K562 (cell line): ENCODE measurements around the gene KNTC1. TPM values are rescaled to one million over a fixed set of nuclear protein-coding genes. Genes with fewer than 3 reads are reported as not detected.
"Not testable (repeated sequence)": the region's sequence is repeated elsewhere in the genome, so short reads cannot be mapped to it uniquely, and the experiment has no call there.

ENCODE experiments used
- ATAC-seq: fragments of 200-7000 bp; cut with Tn5 transposase; 3 replicates; pipeline ENCODE4 v1.9.1; 2020; ENCODE audit warnings: moderate library complexity
- BruUV-seq: library from RNA; stranded (reverse); fragments of 400-500 nt; replicated peaks from 2 replicates; lab custom pipeline; 2021; lab: Mats Ljungman, UMichigan
- CTCF ChIA-PET: fragments of 300-600 bp; formaldehyde crosslinking; extraction: SDS; loops from one replicate; lab custom pipeline; 2021; ENCODE audit warnings: low intra/inter-chr PET ratio; lab: Yijun Ruan, JAX
- POLR2A ChIA-PET: fragments of 300-600, 350-650 bp; sonication (Branson Sonifier 250); formaldehyde crosslinking; extraction: SDS; loops from one replicate; lab custom pipeline; 2021; ENCODE audit warnings: antibody characterized with exemption, inconsistent platforms; lab: Yijun Ruan, JAX
- DNase-seq, 4 experiments: peaks; one replicate each; pipeline versions ENCODE4 v3.0.0 to v3.0.0-alpha.2; 2011 to 2018; ENCODE audit warnings: low spot score in 3 of 4, mixed read lengths in 3 of 4; ENCODE audit errors: extremely low read depth in 1 of 4
- FAIRE-seq: peaks from 2 replicates; lab custom pipeline; 2011; peaks lifted over from hg19 to GRCh38; lab: Jason Lieb, UNC
- H2AFZ ChIP-seq: 2 replicates; pipeline ENCODE4 v1.6.0; 2011; ENCODE audit warnings: low read depth, low read length, control low read depth, inconsistent platforms
- H3K27ac ChIP-seq: fragments of 200-600 bp; 3 replicates; pipeline ENCODE4 v1.8.0; 2011; ENCODE audit warnings: low read depth, mild to moderate bottlenecking, control low read depth, inconsistent platforms, low read length, moderate library complexity, mixed read lengths; ENCODE audit errors: extremely low read depth
- H3K27me3 ChIP-seq, 2 experiments: fragments of 300-600 bp in 1 of 2; 2 replicates in 1 of 2; 3 replicates in 1 of 2; pipeline versions ENCODE4 v1.6.0 to v1.8.0; 2011; ENCODE audit warnings: inconsistent platforms in 2 of 2, low read length in 2 of 2, mild to moderate bottlenecking in 1 of 2, mixed read lengths in 1 of 2, moderate library complexity in 1 of 2; ENCODE audit not compliant: control insufficient read depth in 2 of 2, insufficient read depth in 2 of 2
- H3K36me3 ChIP-seq: fragments of 300-600 bp; 3 replicates; pipeline ENCODE4 v1.8.0; 2011; ENCODE audit warnings: mild to moderate bottlenecking, low read length, inconsistent platforms; ENCODE audit not compliant: control insufficient read depth, insufficient read depth
- H3K4me1 ChIP-seq, 2 experiments: fragments of 200-600 bp in 1 of 2; replicated peaks in 1 of 2; 2 replicates in 1 of 2; 3 replicates in 1 of 2; pipeline versions ENCODE4 v1.5.1 to v1.8.0; 2011; ENCODE audit warnings: inconsistent platforms in 2 of 2, low read length in 2 of 2, mild to moderate bottlenecking in 1 of 2, mixed read lengths in 1 of 2, moderate library complexity in 1 of 2; ENCODE audit not compliant: control insufficient read depth in 2 of 2, insufficient read depth in 2 of 2
- H3K4me2 ChIP-seq: 2 replicates; pipeline ENCODE4 v1.6.1; 2011; ENCODE audit warnings: low read length, control low read depth, inconsistent platforms, mixed read lengths; ENCODE audit not compliant: insufficient read depth
- H3K4me3 ChIP-seq: fragments of 200-600 bp; sonication (generic), shearing (Covaris generic); 2 replicates; pipeline ENCODE4 v1.5.1; 2016; ENCODE audit warnings: control low read depth, inconsistent platforms
- H3K79me2 ChIP-seq: fragments of 200-600 bp; 3 replicates; pipeline ENCODE4 v1.8.0; 2011; ENCODE audit warnings: low read length, inconsistent platforms; ENCODE audit not compliant: control insufficient read depth, insufficient read depth
- H3K9ac ChIP-seq, 2 experiments: 2 replicates each; pipeline versions ENCODE4 v1.6.0 to v1.6.1; 2011; ENCODE audit warnings: low read depth in 2 of 2, low read length in 2 of 2, control low read depth in 1 of 2, inconsistent platforms in 1 of 2, mild to moderate bottlenecking in 1 of 2, mixed read lengths in 1 of 2; ENCODE audit not compliant: insufficient read depth in 1 of 2
- H3K9me1 ChIP-seq: one replicate; pipeline ENCODE4 v1.6.0; 2011; ENCODE audit warnings: inconsistent platforms, mild to moderate bottlenecking, low read length, moderate library complexity; ENCODE audit not compliant: control insufficient read depth, insufficient read depth
- H3K9me3 ChIP-seq: replicated peaks from 2 replicates; pipeline ENCODE4 v1.5.1; 2011; ENCODE audit warnings: low read depth, low read length, inconsistent platforms; ENCODE audit not compliant: control insufficient read depth, insufficient read depth
- H4K20me1 ChIP-seq: replicated peaks from 2 replicates; pipeline ENCODE4 v1.6.1; 2011; ENCODE audit warnings: low read length, inconsistent platforms, mixed read lengths; ENCODE audit not compliant: control insufficient read depth, insufficient read depth
- RBFOX2 ChIP-seq: fragments of 200-400 bp; formaldehyde crosslinking; IDR thresholded peaks from 2 replicates; pipeline ENCODE4 v1.6.1; 2017; ENCODE audit warnings: low read depth, mild to moderate bottlenecking, low read length, moderate library complexity
- ZNF121 ChIP-seq: sonication (generic); formaldehyde crosslinking; conservative IDR thresholded peaks from 2 replicates; pipeline ENCODE4 v1.8.0; 2022; ENCODE audit warnings: missing genetic modification reagents
- ZNF707 ChIP-seq: fragments of 250-450 bp; sonication (Bioruptor Pico); conservative IDR thresholded peaks from 2 replicates; pipeline ENCODE4 v1.8.0; 2022; ENCODE audit warnings: inconsistent platforms, mild to moderate bottlenecking, moderate library complexity
- WGBS: fragments of 100-300 bp; shearing (Covaris generic); methylation state at CpG from one replicate; pipeline ENCODE4 v1.1.6; 2016; ENCODE audit warnings: low coverage, mixed read lengths; ENCODE audit not compliant: insufficient coverage; ENCODE audit errors: missing lambda C conversion rate; 5-methylcytosine and 5-hydroxymethylcytosine counted together
- in situ Hi-C: fragments of 300-500 bp; cut with MboI; formaldehyde crosslinking; loops from 4 replicates; pipeline ENCODE4 v1.15.0; 2018; ENCODE audit warnings: inconsistent platforms, mixed read lengths
- intact Hi-C: fragments of 100-400 bp; cut with micrococcal nuclease; formaldehyde crosslinking; loops from 2 replicates; pipeline ENCODE4 v1.14.2; 2022
- polyA plus RNA-seq, 8 experiments: library from polyadenylated mRNA; depleted of rRNA in 4 of 8; stranded (reverse) in 5 of 8; unstranded in 3 of 8; fragments of >200 nt; fragmentation: Nextera tagmentation in 2 of 8; fragmentation: Illumina TruSeq in 1 of 8; extraction: Ambion mirVana in 2 of 8; extraction: Trizol in 1 of 8; gene quantifications; 2 replicates each; pipeline versions ENCODE4 v1.2.1 to v1.2.3, GENCODE V29; 2011 to 2014; ENCODE audit warnings: inconsistent platforms in 1 of 8, missing spikeins in 1 of 8
- total RNA-seq, 7 experiments: library from RNA; depleted of rRNA in 6 of 7; stranded (reverse); fragments of >200 nt in 6 of 7; fragmentation: Illumina TruSeq in 2 of 7; extraction: Trizol in 2 of 7; gene quantifications; 2 replicates each; pipeline versions ENCODE4 v1.2.1 to v1.2.3, GENCODE V29; 2011 to 2021; ENCODE audit warnings: low replicate concordance in 1 of 7

The KNTC1 gene
- total and polyA plus RNA-seq, 9 of the 15 experiments (the other 6 are each of a cell fraction or from before 2014, with no cell fraction given): 38.9 to 135 (median 99.6) TPM

DNA sequence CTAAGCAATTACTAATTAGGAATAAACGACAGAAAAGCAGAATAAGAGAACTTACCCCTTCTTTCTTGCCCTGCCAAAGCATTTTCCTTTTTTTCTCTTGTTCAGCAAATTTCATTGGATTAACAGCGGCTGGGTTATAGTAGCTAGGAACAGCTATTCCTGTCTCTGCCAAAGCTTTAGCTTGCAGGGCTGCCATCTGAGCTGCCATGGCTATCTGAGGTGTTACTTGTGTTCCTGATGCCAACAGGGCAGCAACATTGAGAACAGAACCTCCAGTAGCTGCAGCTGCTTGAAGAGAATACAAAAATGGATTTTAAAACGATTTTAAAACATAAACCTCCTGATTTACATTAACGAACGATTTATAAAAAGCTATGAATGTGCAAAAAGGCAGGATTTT, 18.9 kb upstream of the KNTC1 start:
- Histone ChIP-seq H4K20me1 (no peaks in the 10 kb centered on the region), H3K27ac (no peak overlapping the region), H3K36me3 (peaks cover 98% of the 10 kb centered on the region), H3K4me3 (no peak overlapping the region), H3K4me1 (no peaks in the 10 kb centered on the region), H2AFZ (no peak overlapping the region), H3K9ac (no peak overlapping the region), H3K79me2 (peaks cover 12% of the 10 kb centered on the region; the same call in 2 of the 3 replicates), H3K27me3 (no peaks in the 10 kb centered on the region), H3K4me2 (no peak overlapping the region), H3K9me3 (no peaks in the 10 kb centered on the region), H3K9me1 (no peaks in the 10 kb centered on the region)
- FAIRE-seq (no peak), DNase-seq (no peak), ATAC-seq (no peak)
- in situ Hi-C loops (no loop called here), intact Hi-C loops (no loop called here)
- TF ChIP-seq ZNF707 (CRISPR knock-in tag): no peak
- WGBS: 92% methylated on average over 5 of the region's 5 CpGs
- POLR2A ChIA-PET: interaction anchor here (0.9 to 8.3 kb wide), 5 partner anchors 7 to 112 kb away, joined by 5 to 96 read pairs (median 12); partner anchors contain the start of genes KNTC1, RSRC2 and ZCCHC8
- CTCF ChIA-PET: no interaction called here
- no TSS peak for BruUV-seq

DNA sequence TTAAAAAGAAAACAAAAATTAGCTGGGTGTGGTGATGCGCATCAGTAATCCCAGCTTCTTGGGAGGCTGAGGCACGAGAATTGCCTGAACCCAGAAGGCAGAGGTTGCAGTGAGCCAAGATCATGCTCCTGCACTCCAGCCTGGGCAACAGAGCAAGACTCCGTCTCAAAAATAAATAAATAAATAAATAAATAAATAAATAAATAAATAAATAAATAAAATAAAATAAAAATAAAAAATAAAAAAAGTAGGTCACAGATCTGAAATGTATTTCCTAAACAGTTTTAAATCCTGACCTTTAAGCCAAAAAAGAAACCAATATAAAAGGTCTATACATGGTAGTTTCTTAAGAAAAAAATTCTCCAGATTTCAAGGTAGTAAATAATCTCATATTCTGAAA, 14.0 kb upstream of the KNTC1 start:
- not testable (repeated sequence) for H2AFZ ChIP-seq, DNase-seq, H3K4me2 ChIP-seq
- peaks cover 98% of the 10 kb centered on the region for H3K36me3 ChIP-seq
- POLR2A ChIA-PET: interaction anchor here (0.6 to 8.3 kb wide), 4 partner anchors 9 to 1119 kb away, joined by 3 to 96 read pairs (median 50); partner anchors contain the start of genes KNTC1, RSRC2 and ZCCHC8
- H3K79me2 ChIP-seq: peaks cover 51% of the 10 kb centered on the region
- TF ChIP-seq RBFOX2 (0 out of 2 replicates have a peak, but pooled peaks have one; percentile 20), ZNF121 (CRISPR knock-in tag) (0 out of 2 replicates have a peak, but pooled peaks have one; percentile 9)
- TF ChIP-seq, all 486 proteins: peak for 2; not testable (repeated sequence) for 484
- H3K9me3 ChIP-seq, ATAC-seq, H4K20me1 ChIP-seq, H3K27me3 ChIP-seq, in situ Hi-C loops, CTCF ChIA-PET, intact Hi-C loops, FAIRE-seq, H3K4me1 ChIP-seq, H3K9me1 ChIP-seq, BruUV-seq, H3K9ac ChIP-seq, H3K4me3 ChIP-seq, H3K27ac ChIP-seq: not testable (repeated sequence)
- WGBS: 93% methylated on average over 3 of the region's 3 CpGs
